GM10248 (cell line): Measurements from ENCODE around the gene MAP3K8.

Source experiments
- CTCF ChIA-PET: fragments of 300-600 bp; sonication (Branson Sonifier 250); formaldehyde crosslinking; extraction: SDS; loops from one replicate; lab custom pipeline; 2021; ENCODE audit warnings: antibody characterized with exemption; lab: Yijun Ruan, JAX
- POLR2A ChIA-PET: fragments of 350-650 bp; sonication (Branson Sonifier 250); formaldehyde crosslinking; extraction: SDS; loops from one replicate; lab custom pipeline; 2020; ENCODE audit warnings: antibody characterized with exemption; lab: Yijun Ruan, JAX
- DNase-seq: peaks from one replicate; pipeline ENCODE4 v3.0.0; 2012; ENCODE audit errors: extremely low spot score
- TF ChIP-seq, protein P1 (sequence below): IDR thresholded peaks from 2 replicates; pipeline ENCODE4 v1.5.1; 2012; ENCODE audit warnings: mild to moderate bottlenecking, low read depth; ENCODE audit errors: extremely low read depth, missing control alignments, control extremely low read depth

Gene MAP3K8

DNA sequence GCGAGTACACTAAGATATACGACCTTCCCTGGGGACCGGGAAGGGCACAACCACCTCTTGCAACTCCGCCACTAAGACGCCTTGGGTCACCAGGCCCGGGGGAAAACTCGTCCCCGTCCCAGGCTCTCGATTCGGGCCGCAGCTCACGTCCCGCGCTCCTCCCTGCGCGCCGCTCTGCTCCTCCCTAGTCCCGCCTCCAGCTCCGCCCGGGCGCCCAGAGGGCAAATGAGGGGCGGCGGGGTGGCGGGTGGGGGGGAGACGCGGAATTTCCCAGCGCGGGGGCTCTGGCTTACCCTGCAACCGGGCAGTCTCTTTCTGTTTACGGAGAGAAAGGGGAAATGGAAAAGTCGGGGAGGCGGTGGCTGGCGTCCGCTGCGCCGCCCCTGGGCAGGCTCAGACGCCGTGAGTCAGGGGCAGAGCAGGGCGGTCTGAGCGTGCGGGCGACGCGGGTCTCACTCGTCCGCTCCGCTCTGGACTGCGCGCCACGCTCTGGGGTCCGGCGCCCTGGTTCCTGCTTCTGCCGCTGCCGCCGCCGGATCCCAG lies at the start of gene MAP3K8:
Gene MAP3K8 (plus strand): TSS at position 455 of the 543 bp plus-strand sequence. CDS start 4,755 bp downstream, outside the sequence.
- POLR2A ChIA-PET: interaction anchor here (0.6 to 2.1 kb wide), 16 partner anchors 9 to 1943 kb away, joined by 3 to 11 read pairs (median 4); no protein-coding TSS in a partner anchor
- TF ChIP-seq, protein P1, sequence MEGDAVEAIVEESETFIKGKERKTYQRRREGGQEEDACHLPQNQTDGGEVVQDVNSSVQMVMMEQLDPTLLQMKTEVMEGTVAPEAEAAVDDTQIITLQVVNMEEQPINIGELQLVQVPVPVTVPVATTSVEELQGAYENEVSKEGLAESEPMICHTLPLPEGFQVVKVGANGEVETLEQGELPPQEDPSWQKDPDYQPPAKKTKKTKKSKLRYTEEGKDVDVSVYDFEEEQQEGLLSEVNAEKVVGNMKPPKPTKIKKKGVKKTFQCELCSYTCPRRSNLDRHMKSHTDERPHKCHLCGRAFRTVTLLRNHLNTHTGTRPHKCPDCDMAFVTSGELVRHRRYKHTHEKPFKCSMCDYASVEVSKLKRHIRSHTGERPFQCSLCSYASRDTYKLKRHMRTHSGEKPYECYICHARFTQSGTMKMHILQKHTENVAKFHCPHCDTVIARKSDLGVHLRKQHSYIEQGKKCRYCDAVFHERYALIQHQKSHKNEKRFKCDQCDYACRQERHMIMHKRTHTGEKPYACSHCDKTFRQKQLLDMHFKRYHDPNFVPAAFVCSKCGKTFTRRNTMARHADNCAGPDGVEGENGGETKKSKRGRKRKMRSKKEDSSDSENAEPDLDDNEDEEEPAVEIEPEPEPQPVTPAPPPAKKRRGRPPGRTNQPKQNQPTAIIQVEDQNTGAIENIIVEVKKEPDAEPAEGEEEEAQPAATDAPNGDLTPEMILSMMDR: no peak
- CTCF ChIA-PET: interaction anchor here (0.9 to 2.0 kb wide), 9 partner anchors 8 to 148 kb away, joined by 3 to 6 read pairs (median 4); no protein-coding TSS in a partner anchor
- peak; percentile 90 for DNase-seq

GRCh38 chr10:30384701-30385201 lies 49.2 kb upstream of the MAP3K8 start:
- DNase-seq: no peak
- POLR2A ChIA-PET: no interaction called here
- TF ChIP-seq, protein P1: peak; percentile 49
- CTCF ChIA-PET: interaction anchor here (0.7 to 2.2 kb wide), 16 partner anchors 9 to 386 kb away, joined by 3 to 22 read pairs (median 4); no protein-coding TSS in a partner anchor

DNA sequence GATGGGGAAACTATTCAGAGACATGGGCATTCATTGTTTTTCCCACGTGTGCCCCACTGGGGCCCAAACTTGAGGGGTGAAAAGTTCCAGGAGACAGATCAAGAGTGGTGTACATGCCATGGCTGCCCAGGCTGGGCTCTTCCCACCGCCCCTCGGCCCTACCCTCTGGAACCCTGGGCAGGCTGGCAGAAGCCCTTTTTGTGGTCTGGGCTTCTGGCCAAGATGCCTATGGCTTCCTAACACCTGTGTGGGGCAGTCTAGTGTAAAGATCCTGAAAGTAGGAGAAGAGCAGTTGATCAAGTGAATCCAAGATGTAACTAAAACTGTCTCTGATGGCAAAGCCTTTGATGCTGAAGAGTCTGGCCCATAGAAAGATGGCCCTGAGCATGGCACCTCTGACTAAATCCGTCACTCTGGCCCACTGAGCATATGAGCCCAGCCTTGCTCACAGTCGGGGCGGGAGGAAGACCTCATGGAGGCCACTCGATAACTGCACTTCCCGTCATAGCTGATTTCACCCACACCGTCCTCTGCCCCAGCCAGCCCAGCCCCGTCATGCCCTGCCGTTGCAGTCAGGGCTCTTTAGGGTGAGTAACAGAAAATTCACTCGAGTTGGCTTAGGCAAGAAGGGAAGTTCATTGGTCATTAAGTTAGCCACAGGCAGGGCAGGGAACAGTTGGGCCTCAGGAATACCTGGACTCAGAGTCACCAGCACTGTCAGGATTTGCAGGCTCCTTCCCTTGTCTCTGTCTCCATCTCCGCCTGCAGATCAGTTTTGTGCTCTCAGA lies 47.0 kb upstream of the MAP3K8 start:
- CTCF ChIA-PET: interaction anchor here (1.3 to 1.5 kb wide), 2 partner anchors 11 to 146 kb away, joined by 3 read pairs; no protein-coding TSS in a partner anchor
- TF ChIP-seq, protein P1: no peak

DNA sequence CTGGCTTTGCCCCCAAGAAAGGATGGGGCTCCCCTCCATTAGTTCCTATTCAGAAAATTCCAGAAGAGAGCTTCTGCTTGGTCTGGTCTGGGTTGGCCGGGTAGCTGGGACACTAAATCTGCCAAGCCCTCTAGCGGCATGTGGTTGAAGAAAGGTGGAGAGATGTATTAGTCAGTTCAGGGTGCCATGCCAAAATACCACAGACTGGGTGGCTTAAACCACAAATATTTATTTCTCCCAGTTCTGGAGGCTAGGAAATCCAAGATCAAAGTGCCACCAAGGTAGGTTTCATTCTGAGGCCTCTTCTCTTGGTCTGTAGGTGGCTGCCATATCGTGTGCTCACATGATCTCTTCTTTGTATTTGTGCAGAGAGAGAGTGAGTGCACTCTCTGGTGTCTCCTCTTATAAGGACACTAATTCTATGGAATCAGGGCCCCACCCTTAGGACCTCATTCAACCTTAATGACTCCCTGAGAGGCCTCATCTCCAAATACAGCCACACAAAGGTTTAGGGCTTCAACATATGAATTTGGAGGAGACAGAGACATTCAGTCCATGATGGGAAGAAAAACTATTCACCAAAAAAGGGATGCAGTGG lies 46.2 kb upstream of the MAP3K8 start:
- CTCF ChIA-PET: interaction anchor here (1.2 to 8.7 kb wide), 4 partner anchors 9 to 202 kb away, joined by 3 to 167 read pairs (median 4); no protein-coding TSS in a partner anchor
- DNase-seq: no peak

More for the DNA sequence above, 47.0 kb upstream of the MAP3K8 start:
- DNase-seq: no peak
- POLR2A ChIA-PET: no interaction called here

GRCh38 chr10:30389543-30389942 lies 44.4 kb upstream of the MAP3K8 start:
- TF ChIP-seq, protein P1: no peak
- DNase-seq: no peak
- CTCF ChIA-PET: interaction anchor here (1.0 to 8.7 kb wide), 3 partner anchors 30 to 388 kb away, joined by 4 to 167 read pairs (median 13); no protein-coding TSS in a partner anchor
- POLR2A ChIA-PET: no interaction called here

More for the DNA sequence above, 46.2 kb upstream of the MAP3K8 start:
- POLR2A ChIA-PET: no interaction called here
- TF ChIP-seq, protein P1: no peak

DNA sequence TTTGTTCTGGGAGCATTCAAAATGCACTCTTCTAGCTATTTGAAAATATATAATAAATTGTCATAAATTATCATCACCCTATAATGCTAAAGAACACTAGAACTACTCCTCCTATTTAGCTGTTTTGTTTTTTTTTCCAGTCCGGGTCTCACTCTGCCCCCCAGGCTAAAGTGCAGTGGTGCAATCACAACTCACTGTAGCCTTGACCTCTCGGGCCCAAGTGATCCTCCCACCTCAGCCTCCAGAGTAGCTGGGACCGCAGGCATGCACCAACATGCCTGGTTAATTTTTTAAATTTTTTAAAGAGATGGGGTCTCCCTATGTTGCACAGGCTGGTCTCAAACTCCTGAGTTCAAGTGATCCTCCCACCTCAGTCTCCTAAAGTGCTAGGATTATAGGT lies 43.8 kb upstream of the MAP3K8 start:
- TF ChIP-seq, protein P1: no peak
- CTCF ChIA-PET: interaction anchor here (1.4 to 8.7 kb wide), 4 partner anchors 30 to 250 kb away, joined by 5 to 167 read pairs (median 15); no protein-coding TSS in a partner anchor
- POLR2A ChIA-PET: no interaction called here
- no peak for DNase-seq
